Endothelial cell of umbilical vein (primary cell): ENCODE data around the gene PIGM. TPM values are rescaled to one million over a fixed set of nuclear protein-coding genes. Genes with fewer than 3 reads are reported as not detected.
A peak's percentile ranks its signal among the peaks of the same experiment; 100 is the strongest.

Experiments used
- BruUV-seq: library from RNA; stranded (reverse); fragments of 400-500 nt; replicated peaks from 2 replicates; lab custom pipeline; 2021; lab: Mats Ljungman, UMichigan
- CTCF ChIA-PET: fragments of 300-600, 350-600 bp; sonication (Branson Sonifier 250); formaldehyde crosslinking; loops from one replicate; lab custom pipeline; 2021; ENCODE audit warnings: antibody characterized with exemption, inconsistent platforms; lab: Charles Lee
- POLR2A ChIA-PET: fragments of 300-600, 350-600 bp; sonication (Branson Sonifier 250); formaldehyde crosslinking; loops from one replicate; lab custom pipeline; 2021; ENCODE audit warnings: antibody characterized with exemption, inconsistent platforms; lab: Charles Lee
- DNase-seq: peaks from one replicate; pipeline ENCODE4 v3.0.0-alpha.2; 2011; ENCODE audit warnings: low read depth, low spot score
- FAIRE-seq: peaks from 2 replicates; lab custom pipeline; 2011; peaks lifted over from hg19 to GRCh38; lab: Jason Lieb, UNC
- H2AFZ ChIP-seq: 2 replicates; pipeline ENCODE4 v1.6.0; 2012; ENCODE audit warnings: low read depth, low read length, control low read depth, inconsistent platforms
- H3K27ac ChIP-seq: 2 replicates; pipeline ENCODE4 v1.5.1; 2011; ENCODE audit warnings: low read depth, mild to moderate bottlenecking, control low read depth, low read length, moderate library complexity; ENCODE audit not compliant: insufficient read depth
- H3K27me3 ChIP-seq, 2 experiments: 2 replicates each; pipeline versions ENCODE4 v1.6.0 to v1.6.1; 2011; ENCODE audit warnings: low read length in 2 of 2, mixed read lengths in 1 of 2; ENCODE audit not compliant: control insufficient read depth in 2 of 2, insufficient read depth in 2 of 2
- H3K36me3 ChIP-seq, 2 experiments: 2 replicates in 1 of 2; 3 replicates in 1 of 2; pipeline ENCODE4 v1.5.1; 2011; ENCODE audit warnings: low read length in 2 of 2, mild to moderate bottlenecking in 1 of 2, moderate library complexity in 1 of 2; ENCODE audit not compliant: control insufficient read depth in 2 of 2, insufficient read depth in 2 of 2; ENCODE audit errors: extremely low read depth in 1 of 2
- H3K4me1 ChIP-seq: 3 replicates; pipeline ENCODE4 v1.5.1; 2011; ENCODE audit warnings: mild to moderate bottlenecking, low read length; ENCODE audit not compliant: control insufficient read depth, insufficient read depth; ENCODE audit errors: extremely low read depth
- H3K4me2 ChIP-seq: 2 replicates; pipeline ENCODE4 v1.6.1; 2011; ENCODE audit warnings: low read length, control low read depth, mixed read lengths; ENCODE audit not compliant: insufficient read depth
- H3K4me3 ChIP-seq, 3 experiments: fragments of 200-600 bp in 1 of 3; sonication (generic), shearing (Covaris generic) in 1 of 3; replicated peaks in 1 of 3; 2 replicates each; pipeline ENCODE4 v1.5.1; 2011 to 2016; ENCODE audit warnings: control low read depth in 3 of 3, low read length in 3 of 3, mild to moderate bottlenecking in 2 of 3, inconsistent platforms in 1 of 3, low read depth in 1 of 3, moderate library complexity in 1 of 3; ENCODE audit not compliant: insufficient read depth in 1 of 3
- H3K79me2 ChIP-seq: 2 replicates; pipeline ENCODE4 v1.6.0; 2012; ENCODE audit warnings: low read length, inconsistent platforms; ENCODE audit not compliant: control insufficient read depth, insufficient read depth
- H3K9ac ChIP-seq: replicated peaks from 2 replicates; pipeline ENCODE3; 2011; ENCODE audit warnings: low read length, control low read depth; ENCODE audit not compliant: insufficient read depth; ENCODE audit errors: extremely low read depth
- H3K9me1 ChIP-seq: replicated peaks from 3 replicates; pipeline ENCODE4 v1.6.0; 2011; ENCODE audit warnings: mild to moderate bottlenecking, low read length; ENCODE audit not compliant: control insufficient read depth, insufficient read depth; ENCODE audit errors: extremely low read depth
- H3K9me3 ChIP-seq: replicated peaks from 2 replicates; pipeline ENCODE4 v1.5.1; 2012; ENCODE audit warnings: low read length, inconsistent platforms; ENCODE audit not compliant: control insufficient read depth, insufficient read depth
- H4K20me1 ChIP-seq: replicated peaks from 2 replicates; pipeline ENCODE3; 2011; ENCODE audit warnings: mild to moderate bottlenecking, low read length; ENCODE audit not compliant: control insufficient read depth, insufficient read depth; ENCODE audit errors: extremely low read depth
- EZH2 ChIP-seq: IDR thresholded peaks from 2 replicates; pipeline ENCODE4 v1.6.1; 2012; ENCODE audit warnings: borderline replicate concordance, low read depth, mild to moderate bottlenecking, moderate library complexity, low read length, inconsistent platforms; ENCODE audit not compliant: severe bottlenecking
- JUN ChIP-seq: IDR thresholded peaks from 2 replicates; pipeline ENCODE4 v1.6.1; 2011; ENCODE audit warnings: borderline replicate concordance, low read depth; ENCODE audit not compliant: insufficient read length, insufficient read depth
- MYC ChIP-seq: IDR thresholded peaks from one replicate; pipeline ENCODE4 v1.6.1; 2011; ENCODE audit warnings: mild to moderate bottlenecking, low read depth, low read length
- POLR2A ChIP-seq: IDR thresholded peaks from 2 replicates; pipeline ENCODE4 v1.6.1; 2012; ENCODE audit warnings: low read depth, mild to moderate bottlenecking, control low read depth, low read length
- POLR2AphosphoS5 ChIP-seq: IDR thresholded peaks from 2 replicates; pipeline ENCODE4 v1.6.1; 2012; ENCODE audit warnings: low read depth, mild to moderate bottlenecking, control low read depth, low read length, moderate library complexity; ENCODE audit not compliant: insufficient read depth
- dilution Hi-C: fragments of 300-500 bp; cut with MboI; formaldehyde crosslinking; loops from one replicate; pipeline ENCODE4 v1.15.0; 2019; ENCODE audit warnings: low sequenced_read_pairs; ENCODE audit not compliant: extremely low pct_ligation_motif_present
- intact Hi-C: fragments of 100-400 bp; cut with micrococcal nuclease; formaldehyde crosslinking; loops from one replicate; pipeline ENCODE4 v1.10.0; 2022
- polyA plus RNA-seq, 4 experiments: library from polyadenylated mRNA; depleted of rRNA in 3 of 4; stranded (reverse) in 3 of 4; unstranded in 1 of 4; fragments of >200 nt; gene quantifications; 2 replicates each; pipeline versions ENCODE4 v1.2.1 to v1.2.3, GENCODE V29; 2011 to 2012; ENCODE audit warnings: missing spikeins in 1 of 4
- total RNA-seq: library from RNA; stranded (reverse); gene quantifications from 2 replicates; pipeline ENCODE4 v1.2.3, GENCODE V29; 2021
- TF ChIP-seq, protein P1 (sequence below), 2 donors: IDR thresholded peaks; 1 replicate in 1 of 2; 2 replicates in 1 of 2; pipeline ENCODE4 v1.5.1; 2011; ENCODE audit warnings: low read length in 2 of 2, mild to moderate bottlenecking in 2 of 2, moderate library complexity in 2 of 2, control low read depth in 1 of 2, inconsistent platforms in 1 of 2, low read depth in 1 of 2; ENCODE audit not compliant: insufficient read depth in 1 of 2; ENCODE audit errors: extremely low read depth in 1 of 2
- TF ChIP-seq, protein P2 (sequence below): IDR thresholded peaks from 2 replicates; pipeline ENCODE4 v1.6.1; 2011; ENCODE audit not compliant: insufficient read depth, insufficient read length

The PIGM gene
- total and polyA plus RNA-seq, 2 donors (not counting 3 experiments of a cell fraction or from before 2014, with no cell fraction given) = 3.4 to 5.4 TPM

DNA sequence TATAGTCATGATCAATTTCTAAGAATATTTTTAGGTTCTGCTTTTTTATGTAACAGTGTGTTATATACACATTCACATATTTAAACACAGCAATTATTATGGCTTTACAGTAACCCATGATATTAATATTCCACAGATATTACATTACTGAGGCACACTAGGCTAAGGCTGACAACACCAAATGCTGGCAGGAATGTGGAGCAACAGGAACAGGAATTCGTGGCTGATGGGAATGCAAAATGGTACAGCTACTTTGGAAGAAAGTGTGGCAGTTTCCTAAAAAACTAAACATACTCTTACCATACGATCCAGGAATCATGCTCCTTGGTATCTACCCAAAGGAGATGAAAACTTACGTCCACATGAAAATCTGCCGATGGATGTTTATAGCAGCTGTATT is 47.7 kb upstream of the PIGM start:
- no TSS peak for BruUV-seq
- no peak for TF ChIP-seq EZH2
- TF ChIP-seq, protein P1, sequence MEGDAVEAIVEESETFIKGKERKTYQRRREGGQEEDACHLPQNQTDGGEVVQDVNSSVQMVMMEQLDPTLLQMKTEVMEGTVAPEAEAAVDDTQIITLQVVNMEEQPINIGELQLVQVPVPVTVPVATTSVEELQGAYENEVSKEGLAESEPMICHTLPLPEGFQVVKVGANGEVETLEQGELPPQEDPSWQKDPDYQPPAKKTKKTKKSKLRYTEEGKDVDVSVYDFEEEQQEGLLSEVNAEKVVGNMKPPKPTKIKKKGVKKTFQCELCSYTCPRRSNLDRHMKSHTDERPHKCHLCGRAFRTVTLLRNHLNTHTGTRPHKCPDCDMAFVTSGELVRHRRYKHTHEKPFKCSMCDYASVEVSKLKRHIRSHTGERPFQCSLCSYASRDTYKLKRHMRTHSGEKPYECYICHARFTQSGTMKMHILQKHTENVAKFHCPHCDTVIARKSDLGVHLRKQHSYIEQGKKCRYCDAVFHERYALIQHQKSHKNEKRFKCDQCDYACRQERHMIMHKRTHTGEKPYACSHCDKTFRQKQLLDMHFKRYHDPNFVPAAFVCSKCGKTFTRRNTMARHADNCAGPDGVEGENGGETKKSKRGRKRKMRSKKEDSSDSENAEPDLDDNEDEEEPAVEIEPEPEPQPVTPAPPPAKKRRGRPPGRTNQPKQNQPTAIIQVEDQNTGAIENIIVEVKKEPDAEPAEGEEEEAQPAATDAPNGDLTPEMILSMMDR (IDR thresholded peaks at IDR 0.05; ENCODE audit: extremely low read depth in 1 of 2, insufficient read depth in 1 of 2, low read depth in 1 of 2, low read length in 2 of 2) = no peak
- Histone ChIP-seq H3K9ac (no peak overlapping the region), H3K9me1 (no peaks in the 10 kb centered on the region), H2AFZ (no peak overlapping the region), H3K27ac (no peak overlapping the region), H3K79me2 (no peaks in the 10 kb centered on the region), H3K4me3 (no peak overlapping the region), H3K36me3 (no peaks in the 10 kb centered on the region), H3K4me1 (no peaks in the 10 kb centered on the region), H3K27me3 (peaks cover 48 to 61% of the 10 kb centered on the region in 2 experiments), H3K4me2 (no peak overlapping the region), H4K20me1 (no peaks in the 10 kb centered on the region), H3K9me3 (no peaks in the 10 kb centered on the region)
- ChIA-PET CTCF (interaction anchor here (1.3 to 4.2 kb wide), 14 partner anchors 9 to 946 kb away, joined by 3 to 37 read pairs (median 8); partner anchors contain the start of genes IGSF8 and KCNJ10), POLR2A (no interaction called here)
- dilution Hi-C loops = no loop called here
- DNase-seq (no peak), FAIRE-seq (no peak)
- intact Hi-C loops = no loop called here

DNA sequence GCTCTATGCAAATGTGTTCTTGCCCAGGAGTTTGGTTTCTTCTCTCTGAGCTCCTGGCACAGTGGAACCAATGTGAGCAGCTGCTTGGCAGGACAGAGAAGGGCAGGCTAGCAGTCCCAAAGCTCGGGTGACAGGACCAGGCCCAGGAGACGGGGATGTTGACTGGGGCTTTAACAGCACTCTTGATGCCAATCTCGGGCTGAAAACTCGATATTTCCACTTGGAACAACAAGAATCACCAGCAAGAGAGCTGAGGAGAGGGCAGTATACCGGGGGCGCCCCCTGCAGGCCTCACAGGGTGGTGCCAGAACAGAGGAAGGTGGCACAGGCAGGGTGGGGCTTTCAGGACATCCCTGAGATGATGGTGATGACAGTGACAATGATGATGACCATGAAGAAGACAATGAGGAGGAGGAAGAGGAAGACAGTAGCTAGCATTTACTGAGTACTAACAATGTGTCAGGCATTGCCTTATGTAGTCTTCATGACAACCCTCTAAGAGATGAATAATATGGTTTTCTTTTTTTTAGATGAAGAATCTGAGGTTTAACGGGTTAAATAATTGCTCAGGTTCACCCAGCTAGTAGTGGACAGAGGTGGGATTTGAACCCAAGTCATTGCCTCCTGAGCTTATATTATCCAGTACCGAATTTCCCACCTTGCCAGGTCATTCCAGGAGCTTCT is 46.9 kb upstream of the PIGM start:
- Histone ChIP-seq H3K9me1 (no peaks in the 10 kb centered on the region), H3K79me2 (no peaks in the 10 kb centered on the region), H2AFZ (no peak overlapping the region), H3K27me3 (peaks cover 44 to 56% of the 10 kb centered on the region in 2 experiments), H3K4me1 (no peaks in the 10 kb centered on the region), H3K9ac (no peak overlapping the region), H3K4me2 (no peak overlapping the region), H3K27ac (no peak overlapping the region), H3K4me3 (no peak overlapping the region), H4K20me1 (no peaks in the 10 kb centered on the region), H3K9me3 (no peaks in the 10 kb centered on the region), H3K36me3 (no peaks in the 10 kb centered on the region)
- TF ChIP-seq, protein P2, sequence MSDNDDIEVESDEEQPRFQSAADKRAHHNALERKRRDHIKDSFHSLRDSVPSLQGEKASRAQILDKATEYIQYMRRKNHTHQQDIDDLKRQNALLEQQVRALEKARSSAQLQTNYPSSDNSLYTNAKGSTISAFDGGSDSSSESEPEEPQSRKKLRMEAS = no peak
- TF ChIP-seq POLR2A (no peak), MYC (no peak), JUN (no peak), POLR2AphosphoS5 (no peak)
- TF ChIP-seq, protein P1 (IDR thresholded peaks at IDR 0.05; ENCODE audit: extremely low read depth in 1 of 2, insufficient read depth in 1 of 2, low read depth in 1 of 2, low read length in 2 of 2) = peak; percentile 80 to 87
- dilution Hi-C loops (no loop called here), intact Hi-C loops (loop anchor here (1.0 kb wide), 2 partner anchors 32 to 142 kb away; no protein-coding TSS in a partner anchor)
- peak; percentile 8 for FAIRE-seq
- ChIA-PET POLR2A (no interaction called here), CTCF (interaction anchor here (0.6 to 4.2 kb wide), 28 partner anchors 10 to 945 kb away, joined by 3 to 37 read pairs (median 4); partner anchors contain the start of genes IGSF8 and KCNJ10)
- no TSS peak for BruUV-seq
- DNase-seq = peak; percentile 26
